HFFc6 (cell line): ENCODE data around the gene CACNA1C. TPM values are rescaled to one million over a fixed set of nuclear protein-coding genes. Genes with fewer than 3 reads are reported as not detected.

Source experiments
- DNase-seq: peaks from one replicate; pipeline ENCODE4 v3.0.0-alpha.2; 2018
- H3K27ac Mint-ChIP-seq: 2 replicates; pipeline ENCODE4 v1.8.0; 2020; ENCODE audit warnings: mild to moderate bottlenecking, mixed read lengths
- H3K27me3 Mint-ChIP-seq: 2 replicates; pipeline ENCODE4 v1.8.0; 2021; ENCODE audit warnings: mild to moderate bottlenecking, moderate library complexity, mixed read lengths; ENCODE audit not compliant: insufficient read depth
- H3K36me3 Mint-ChIP-seq: 2 replicates; pipeline ENCODE4 v1.8.0; 2021; ENCODE audit warnings: low read depth, mixed read lengths
- H3K4me1 Mint-ChIP-seq: 2 replicates; pipeline ENCODE4 v1.8.0; 2020; ENCODE audit warnings: low read depth, mixed read lengths
- H3K4me3 Mint-ChIP-seq: 2 replicates; pipeline ENCODE4 v1.8.0; 2020; ENCODE audit warnings: mild to moderate bottlenecking, moderate library complexity, mixed read lengths
- H3K9me3 Mint-ChIP-seq: 2 replicates; pipeline ENCODE4 v1.8.0; 2020; ENCODE audit warnings: mild to moderate bottlenecking, mixed read lengths
- total RNA-seq, 6 experiments: library from RNA; stranded (reverse); fragmentation: NEBNext Ultra II Directional; extraction: Animal tissue kit (Norgen Biotek cat#: 25700); gene quantifications; 2 replicates in 1 of 6; 3 replicates in 5 of 6; pipeline ENCODE4 v1.2.3, GENCODE V29; 2021
- TF ChIP-seq, protein P1 (sequence below): fragments of 200-600 bp; sonication (generic); IDR thresholded peaks from 2 replicates; pipeline ENCODE4 v1.5.0; 2021; ENCODE audit warnings: antibody characterized with exemption, mild to moderate bottlenecking

CACNA1C gene
- total RNA-seq, 6 experiments from 2014 or later, result 6.7 to 11.5 (median 10.6) TPM

DNA sequence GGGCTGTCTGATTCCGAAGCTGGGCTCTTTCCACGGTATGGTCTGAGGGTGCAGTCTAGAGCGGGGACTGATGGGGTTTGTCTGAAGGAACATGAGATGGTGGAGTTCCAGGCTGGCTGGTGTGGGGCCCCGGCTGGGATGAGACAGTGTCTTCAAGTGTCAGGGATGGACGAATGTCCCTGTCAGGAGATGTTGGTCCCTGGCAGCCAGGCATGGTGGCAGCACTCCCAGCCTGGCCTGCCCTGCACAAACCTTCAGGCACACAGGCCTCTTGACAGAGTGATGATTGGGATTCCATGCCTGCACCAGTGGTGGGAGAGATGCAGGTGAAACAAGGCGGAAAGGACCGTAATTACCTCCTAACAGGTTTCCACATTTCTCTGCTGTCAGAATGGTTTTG lies 221.9 kb downstream of the CACNA1C start:
- Mint-ChIP-seq H3K27ac (no peak overlapping the region), H3K4me3 (no peak overlapping the region), H3K9me3 (no peaks in the 10 kb centered on the region), H3K36me3 (no peaks in the 10 kb centered on the region), H3K27me3 (no peaks in the 10 kb centered on the region; the same call in 1 of the 2 replicates), H3K4me1 (peaks cover 30% of the 10 kb centered on the region)
- DNase-seq, result no peak
- TF ChIP-seq, protein P1, sequence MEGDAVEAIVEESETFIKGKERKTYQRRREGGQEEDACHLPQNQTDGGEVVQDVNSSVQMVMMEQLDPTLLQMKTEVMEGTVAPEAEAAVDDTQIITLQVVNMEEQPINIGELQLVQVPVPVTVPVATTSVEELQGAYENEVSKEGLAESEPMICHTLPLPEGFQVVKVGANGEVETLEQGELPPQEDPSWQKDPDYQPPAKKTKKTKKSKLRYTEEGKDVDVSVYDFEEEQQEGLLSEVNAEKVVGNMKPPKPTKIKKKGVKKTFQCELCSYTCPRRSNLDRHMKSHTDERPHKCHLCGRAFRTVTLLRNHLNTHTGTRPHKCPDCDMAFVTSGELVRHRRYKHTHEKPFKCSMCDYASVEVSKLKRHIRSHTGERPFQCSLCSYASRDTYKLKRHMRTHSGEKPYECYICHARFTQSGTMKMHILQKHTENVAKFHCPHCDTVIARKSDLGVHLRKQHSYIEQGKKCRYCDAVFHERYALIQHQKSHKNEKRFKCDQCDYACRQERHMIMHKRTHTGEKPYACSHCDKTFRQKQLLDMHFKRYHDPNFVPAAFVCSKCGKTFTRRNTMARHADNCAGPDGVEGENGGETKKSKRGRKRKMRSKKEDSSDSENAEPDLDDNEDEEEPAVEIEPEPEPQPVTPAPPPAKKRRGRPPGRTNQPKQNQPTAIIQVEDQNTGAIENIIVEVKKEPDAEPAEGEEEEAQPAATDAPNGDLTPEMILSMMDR, result no peak

DNA sequence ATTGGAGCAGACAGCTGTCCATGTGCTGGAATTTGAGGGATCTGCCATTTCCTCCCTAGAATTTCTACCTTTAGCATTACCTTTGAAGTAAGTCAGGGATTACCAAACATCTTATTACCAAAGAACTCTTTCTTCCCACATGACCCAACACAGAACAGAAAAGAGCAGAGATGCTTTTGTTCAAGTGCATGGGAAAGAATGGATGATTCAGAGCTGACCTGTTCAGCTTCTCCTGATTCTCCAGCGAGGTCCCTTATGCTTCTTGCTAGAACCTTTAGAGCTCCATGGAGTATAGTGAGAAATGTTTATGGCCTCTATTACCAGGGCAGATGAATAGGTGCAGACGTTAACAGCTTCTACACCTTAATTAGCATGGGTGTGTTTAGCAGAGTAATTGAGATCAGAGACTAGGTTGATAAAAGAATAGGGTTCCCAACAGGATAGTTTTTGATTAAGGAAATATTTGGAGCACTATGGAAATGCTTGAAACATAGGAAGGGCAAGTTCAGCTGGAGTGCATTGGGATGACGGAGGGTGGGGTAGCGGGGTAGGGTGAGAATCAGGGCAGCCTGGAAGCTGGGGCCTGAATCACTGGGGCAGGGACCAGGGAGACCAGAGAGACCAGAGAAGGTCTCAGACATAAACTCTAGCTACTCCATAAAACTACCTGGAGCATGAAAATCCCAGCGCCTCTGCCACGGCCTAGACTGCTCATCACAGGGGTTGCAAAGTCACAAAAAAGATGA lies 223.7 kb downstream of the CACNA1C start:
- Mint-ChIP-seq H3K9me3 (no peaks in the 10 kb centered on the region; the same call in 1 of the 2 replicates), H3K4me1 (peaks cover 30% of the 10 kb centered on the region), H3K27me3 (no peaks in the 10 kb centered on the region; the same call in 1 of the 2 replicates), H3K36me3 (0 out of 2 replicates have a peak, but pooled peaks cover 4% of the 10 kb centered on the region), H3K4me3 (no peak overlapping the region), H3K27ac (peak overlapping the region; percentile 12)
- TF ChIP-seq, protein P1, result no peak
- DNase-seq, result no peak

DNA sequence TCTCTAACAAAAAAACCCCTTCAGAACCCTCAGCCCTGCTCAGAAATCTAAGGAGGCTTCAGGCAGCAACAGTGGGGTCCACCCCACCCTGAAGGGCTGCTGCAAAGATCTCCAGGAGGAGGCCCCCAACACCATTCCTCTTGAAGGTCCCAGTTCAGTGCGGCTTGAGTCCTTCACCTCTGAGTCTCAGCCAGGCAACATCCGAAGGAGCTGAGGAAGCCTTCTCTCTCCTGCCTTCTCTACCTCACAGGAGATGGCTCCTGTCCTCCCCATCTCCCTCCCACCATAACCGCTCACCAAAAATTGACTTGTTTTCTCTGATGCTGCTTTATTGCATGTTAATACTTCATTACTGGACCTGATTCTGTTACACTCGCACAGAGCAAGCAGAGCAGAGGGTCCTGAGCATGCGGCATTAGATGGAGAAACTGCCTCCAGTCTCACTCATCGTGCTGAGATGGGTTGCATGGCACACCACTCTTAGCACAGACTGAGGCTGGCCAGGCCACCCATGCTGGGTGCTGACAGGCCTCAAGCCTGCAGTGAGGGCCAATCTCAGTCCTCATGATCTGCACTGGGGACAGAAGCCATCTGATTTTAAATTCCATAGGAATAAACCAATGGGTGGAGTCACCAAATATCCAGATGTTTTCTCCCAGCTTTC lies 224.8 kb downstream of the CACNA1C start:
- TF ChIP-seq, protein P1, result no peak
- H3K27ac Mint-ChIP-seq, result no peak overlapping the region
- no peak overlapping the region for H3K4me3 Mint-ChIP-seq
- DNase-seq, result no peak
- H3K36me3 Mint-ChIP-seq, result 0 out of 2 replicates have a peak, but pooled peaks cover 6% of the 10 kb centered on the region
- H3K9me3 Mint-ChIP-seq, result no peaks in the 10 kb centered on the region; the same call in 1 of the 2 replicates
- no peaks in the 10 kb centered on the region; the same call in 1 of the 2 replicates for H3K27me3 Mint-ChIP-seq
- peaks cover 30% of the 10 kb centered on the region for H3K4me1 Mint-ChIP-seq

DNA sequence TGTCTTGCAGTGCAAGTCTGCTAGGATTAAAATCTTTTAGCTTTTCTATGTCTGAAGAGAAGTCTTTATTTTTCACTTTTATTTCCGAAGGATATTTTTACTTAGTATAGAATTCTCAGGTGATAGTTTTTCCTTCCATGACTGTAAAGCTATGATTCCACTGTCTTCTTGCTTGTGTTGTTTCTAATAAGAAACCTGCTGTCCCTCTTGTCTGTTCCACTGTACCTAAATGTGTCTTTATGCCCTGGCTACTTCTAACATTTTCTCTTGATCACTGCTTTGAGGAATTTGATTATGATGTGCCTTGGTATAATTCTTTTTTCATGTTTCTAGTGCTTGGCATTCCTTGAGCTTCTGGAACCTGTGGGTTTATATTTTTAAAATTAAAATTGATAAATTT lies 228.7 kb downstream of the CACNA1C start:
- Mint-ChIP-seq H3K36me3 (0 out of 2 replicates have a peak, but pooled peaks cover 6% of the 10 kb centered on the region), H3K4me3 (no peak overlapping the region), H3K4me1 (peaks cover 52% of the 10 kb centered on the region), H3K9me3 (no peaks in the 10 kb centered on the region; the same call in 1 of the 2 replicates), H3K27ac (no peak overlapping the region), H3K27me3 (peaks cover under 1% of the 10 kb centered on the region; the same call in 1 of the 2 replicates)
- TF ChIP-seq, protein P1, result no peak
- DNase-seq, result no peak

DNA sequence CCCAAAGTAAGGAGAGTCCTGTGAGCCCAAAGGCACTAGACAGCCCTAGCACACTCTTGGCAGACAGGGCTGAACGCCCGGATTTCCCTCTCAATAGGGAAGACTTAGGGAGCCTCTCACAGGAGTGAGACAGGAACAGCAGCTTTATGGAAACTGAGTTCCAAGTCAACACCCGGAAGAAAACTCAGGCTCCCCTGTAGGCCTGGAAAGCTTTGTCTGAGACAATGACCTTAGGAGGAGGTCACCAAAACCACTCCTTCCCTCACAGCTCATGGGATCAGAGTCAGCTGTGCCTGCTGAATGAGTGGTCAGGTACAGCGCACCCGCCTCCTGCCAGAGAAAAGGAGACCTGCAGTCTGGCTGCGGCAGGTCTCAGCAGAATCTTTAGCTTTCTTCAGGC lies 229.5 kb downstream of the CACNA1C start:
- H3K27ac Mint-ChIP-seq, result no peak overlapping the region
- TF ChIP-seq, protein P1, result no peak
- H3K27me3 Mint-ChIP-seq, result peaks cover 2% of the 10 kb centered on the region; the same call in 1 of the 2 replicates
- H3K36me3 Mint-ChIP-seq, result 0 out of 2 replicates have a peak, but pooled peaks cover 6% of the 10 kb centered on the region
- no peak overlapping the region for H3K4me3 Mint-ChIP-seq
- no peaks in the 10 kb centered on the region; the same call in 1 of the 2 replicates for H3K9me3 Mint-ChIP-seq
- DNase-seq, result no peak
- H3K4me1 Mint-ChIP-seq, result peaks cover 56% of the 10 kb centered on the region
